SK-N-SH (cell line): ENCODE measurements around the gene SSTR5. TPM values are rescaled to one million over a fixed set of nuclear protein-coding genes. Genes with fewer than 3 reads are reported as not detected.

ENCODE experiments used
- CTCF ChIA-PET: fragments of 300-600, 350-600 bp; formaldehyde crosslinking; extraction: SDS; loops from one replicate; lab custom pipeline; 2021; lab: Yijun Ruan, JAX
- POLR2A ChIA-PET: fragments of 350-600 bp; sonication (Branson Sonifier 250); formaldehyde crosslinking; extraction: SDS; loops from one replicate; lab custom pipeline; 2020; ENCODE audit warnings: antibody characterized with exemption, inconsistent platforms; lab: Yijun Ruan, JAX
- DNase-seq: peaks from one replicate; pipeline ENCODE4 v3.0.0; 2012
- H2AFZ ChIP-seq: fragments of 200-600 bp; sonication (generic); 2 replicates; pipeline ENCODE4 v1.8.1; 2016; ENCODE audit warnings: antibody characterized with exemption, mild to moderate bottlenecking, low read depth
- H3F3A ChIP-seq: fragments of 200-600 bp; sonication (generic); replicated peaks from 2 replicates; pipeline ENCODE3; 2016; ENCODE audit warnings: antibody characterized with exemption, mild to moderate bottlenecking; ENCODE audit not compliant: insufficient read depth
- H3K27ac ChIP-seq, 2 experiments: fragments of 200-500 bp in 1 of 2; fragments of 200-600 bp in 1 of 2; sonication (Bioruptor generic) in 1 of 2; sonication (generic), shearing (Covaris generic) in 1 of 2; 2 replicates each; pipeline versions ENCODE4 v1.5.1 to v1.6.1; 2014 to 2016; ENCODE audit warnings: low read depth in 2 of 2, inconsistent platforms in 1 of 2, low read length in 1 of 2, mild to moderate bottlenecking in 1 of 2, mixed read lengths in 1 of 2
- H3K27me3 ChIP-seq: fragments of 200-600 bp; sonication (generic), shearing (Covaris generic); 2 replicates; pipeline ENCODE4 v1.6.1; 2016; ENCODE audit warnings: mixed run types; ENCODE audit not compliant: insufficient read depth
- H3K36me3 ChIP-seq, 2 experiments: fragments of 200-500 bp in 1 of 2; fragments of 200-600 bp in 1 of 2; sonication (Bioruptor generic) in 1 of 2; sonication (generic) in 1 of 2; replicated peaks in 1 of 2; 2 replicates each; pipeline versions ENCODE3 to v1.5.1; 2014 to 2016; ENCODE audit warnings: low read length in 1 of 2, mild to moderate bottlenecking in 1 of 2; ENCODE audit not compliant: insufficient read depth in 2 of 2, control insufficient read depth in 1 of 2
- H3K4me1 ChIP-seq, 2 experiments: fragments of 200-500 bp in 1 of 2; fragments of 200-600 bp in 1 of 2; sonication (Bioruptor generic) in 1 of 2; sonication (generic), shearing (Covaris generic) in 1 of 2; 2 replicates each; pipeline versions ENCODE4 v1.5.1 to v1.6.1; 2014 to 2016; ENCODE audit warnings: low read depth in 1 of 2, low read length in 1 of 2, mixed run types in 1 of 2; ENCODE audit not compliant: insufficient read depth in 2 of 2, control insufficient read depth in 1 of 2
- H3K4me2 ChIP-seq: fragments of 200-600 bp; sonication (generic), shearing (Covaris generic); 2 replicates; pipeline ENCODE4 v1.6.1; 2017; ENCODE audit warnings: mixed run types
- H3K4me3 ChIP-seq, 2 experiments: fragments of 200-500 bp in 1 of 2; fragments of 200-600 bp in 1 of 2; sonication (Bioruptor generic) in 1 of 2; sonication (generic), shearing (Covaris generic) in 1 of 2; 2 replicates each; pipeline versions ENCODE4 v1.5.1 to v1.8.1; 2014 to 2016; ENCODE audit warnings: low read depth in 2 of 2, inconsistent platforms in 1 of 2, low read length in 1 of 2, mild to moderate bottlenecking in 1 of 2, mixed read lengths in 1 of 2, moderate library complexity in 1 of 2
- H3K79me2 ChIP-seq: fragments of 200-600 bp; sonication (generic); 2 replicates; pipeline ENCODE4 v1.8.1; 2017; ENCODE audit warnings: mild to moderate bottlenecking; ENCODE audit not compliant: insufficient read depth
- H3K9ac ChIP-seq: fragments of 200-600 bp; sonication (generic); 2 replicates; pipeline ENCODE4 v1.6.1; 2017; ENCODE audit warnings: mixed run types
- H3K9me2 ChIP-seq: fragments of 200-600 bp; sonication (generic); 2 replicates; pipeline ENCODE4 v1.6.1; 2017; ENCODE audit warnings: mixed run types
- H3K9me3 ChIP-seq: fragments of 200-600 bp; sonication (generic); 2 replicates; pipeline ENCODE4 v1.6.1; 2017; ENCODE audit warnings: mixed run types, mild to moderate bottlenecking, moderate library complexity
- H4K20me1 ChIP-seq: fragments of 200-600 bp; sonication (generic); 2 replicates; pipeline ENCODE4 v1.6.1; 2017; ENCODE audit warnings: mild to moderate bottlenecking, mixed run types; ENCODE audit not compliant: insufficient read depth
- ELF1 ChIP-seq: IDR thresholded peaks from 2 replicates; pipeline ENCODE4 v1.4.0; 2012
- EZH2phosphoT487 ChIP-seq: fragments of 200-600 bp; sonication (generic); IDR thresholded peaks from 2 replicates; pipeline ENCODE4 v1.6.1; 2017; ENCODE audit warnings: low read depth, mixed run types, mild to moderate bottlenecking, antibody characterized with exemption, moderate library complexity, borderline replicate concordance
- FOSL2 ChIP-seq: IDR thresholded peaks from 2 replicates; pipeline ENCODE4 v1.4.0; 2012; ENCODE audit warnings: low read depth, mild to moderate bottlenecking, moderate library complexity, borderline replicate concordance
- FOXJ3 ChIP-seq: sonication (generic); formaldehyde crosslinking; IDR thresholded peaks from 2 replicates; pipeline ENCODE4 v1.5.1; 2020; ENCODE audit warnings: mild to moderate bottlenecking, missing genetic modification reagents
- FOXM1 ChIP-seq: IDR thresholded peaks from 2 replicates; pipeline ENCODE4 v1.4.0; 2012; ENCODE audit warnings: low read depth, mild to moderate bottlenecking
- IRF3 ChIP-seq: fragments of 150-350 bp; IDR thresholded peaks from 2 replicates; pipeline ENCODE4 v1.6.1; 2016; ENCODE audit warnings: mild to moderate bottlenecking, low read depth, low read length
- JUND ChIP-seq: IDR thresholded peaks from 2 replicates; pipeline ENCODE4 v1.4.0; 2012
- MAX ChIP-seq: IDR thresholded peaks from 2 replicates; pipeline ENCODE4 v1.4.0; 2012; ENCODE audit warnings: low read depth
- NFIC ChIP-seq: IDR thresholded peaks from 2 replicates; pipeline ENCODE4 v1.4.0; 2012; ENCODE audit warnings: borderline replicate concordance
- POLR2AphosphoS5 ChIP-seq: IDR thresholded peaks from 2 replicates; pipeline ENCODE4 v1.6.1; 2012; ENCODE audit warnings: low read depth, low read length
- RAD21 ChIP-seq: IDR thresholded peaks from 2 replicates; pipeline ENCODE4 v1.6.1; 2012; ENCODE audit warnings: mild to moderate bottlenecking, low read length
- RCOR1 ChIP-seq: fragments of 150-350 bp; IDR thresholded peaks from 2 replicates; pipeline ENCODE4 v1.6.1; 2017; ENCODE audit warnings: antibody characterized with exemption, low read length
- REST ChIP-seq: IDR thresholded peaks from 2 replicates; pipeline ENCODE4 v1.6.1; 2012; ENCODE audit warnings: mild to moderate bottlenecking, low read depth, low read length, moderate library complexity
- RFX5 ChIP-seq: IDR thresholded peaks from 2 replicates; pipeline ENCODE4 v1.6.1; 2012; ENCODE audit warnings: mild to moderate bottlenecking, improper control_type of control experiment, low read length
- RXRA ChIP-seq: IDR thresholded peaks from 2 replicates; pipeline ENCODE4 v1.4.0; 2012; ENCODE audit warnings: low read depth, mild to moderate bottlenecking, borderline replicate concordance
- TAF1 ChIP-seq: IDR thresholded peaks from 2 replicates; pipeline ENCODE4 v1.6.1; 2012; ENCODE audit warnings: low read depth, mild to moderate bottlenecking, low read length, moderate library complexity, borderline replicate concordance
- USF1 ChIP-seq: IDR thresholded peaks from 2 replicates; pipeline ENCODE4 v1.4.0; 2012; ENCODE audit warnings: low read depth, borderline replicate concordance
- WGBS: methylation state at CpG from one replicate; pipeline ENCODE4 v1.1.6; 2017; ENCODE audit warnings: low lambda C conversion rate; 5-methylcytosine and 5-hydroxymethylcytosine counted together
- polyA plus RNA-seq, 3 experiments: library from polyadenylated mRNA; depleted of rRNA; stranded (reverse); fragments of >200 nt; gene quantifications; 2 replicates each; pipeline ENCODE4 v1.2.3, GENCODE V29; 2012

SSTR5 gene
- polyA plus RNA-seq, 1 of the 3 experiments (the other 2 are of a cell fraction) = not detected

GRCh38 chr16:1112506-1113184 is 40.1 kb downstream of the SSTR5 start:
- WGBS = 41% methylated on average over 17 of the region's 26 CpGs
- no peaks in the 10 kb centered on the region for H3K36me3 ChIP-seq
- peaks cover 80% of the 10 kb centered on the region for H3K27me3 ChIP-seq
- CTCF ChIA-PET = interaction anchor here (1.1 to 2.7 kb wide), 3 partner anchors 9 to 81 kb away, joined by 3 to 14 read pairs (median 9); no protein-coding TSS in a partner anchor
- no peaks in the 10 kb centered on the region for H3K79me2 ChIP-seq
- no peak overlapping the region for H2AFZ ChIP-seq
- 0 out of 2 replicates have a peak, but pooled peaks cover 7% of the 10 kb centered on the region for H4K20me1 ChIP-seq
- H3K9ac ChIP-seq = no peak overlapping the region
- no peak for DNase-seq
- POLR2A ChIA-PET = interaction anchor here (1.1 kb wide), 1 partner anchor 94 kb away, joined by 3 read pairs; no protein-coding TSS in a partner anchor
- TF ChIP-seq FOSL2 = no peak
- TF ChIP-seq FOXJ3 (CRISPR knock-in tag) = no peak
- no peak for TF ChIP-seq FOXM1
- no peak for TF ChIP-seq REST
- no peak for TF ChIP-seq ELF1
- TF ChIP-seq EZH2phosphoT487 = no peak
- TF ChIP-seq JUND = no peak
- no peak for TF ChIP-seq USF1
- no peak for TF ChIP-seq RCOR1
- no peak for TF ChIP-seq RAD21
- TF ChIP-seq RFX5 = no peak
- TF ChIP-seq MAX = no peak
- TF ChIP-seq POLR2AphosphoS5 = no peak
- no peak for TF ChIP-seq NFIC
- no peak for TF ChIP-seq IRF3
- TF ChIP-seq RXRA = no peak
- TF ChIP-seq TAF1 = no peak
- TF ChIP-seq, all 33 proteins: peak for 0
- Histone ChIP-seq H3K27ac (no peak overlapping the region), H3F3A (no peaks in the 10 kb centered on the region), H3K4me1 (no peaks in the 10 kb centered on the region), H3K4me2 (no peak overlapping the region), H3K9me2 (no peaks in the 10 kb centered on the region), H3K4me3 (no peak overlapping the region), H3K9me3 (no peaks in the 10 kb centered on the region)
